Measurements from ENCODE around the gene UFC1.
A peak's percentile ranks its signal among the peaks of the same experiment; 100 is the strongest.
"Not testable (repeated sequence)": the region's sequence is repeated elsewhere in the genome, so short reads cannot be mapped to it uniquely, and the experiment has no call there.

UFC1 gene

GRCh38 chr1:161153682-161154337 lies at the start of gene UFC1:
Gene UFC1 (plus strand): TSS chr1:161153978. CDS start chr1:161153998, 20 bp downstream.
- peak; percentile 83 for DNase-seq

GRCh38 chr1:161106431-161106830 lies 47.3 kb upstream of the UFC1 start:
- DNase-seq = no peak

- DNase-seq = no peak
Measured at GRCh38 chr1:161111117-161111516, 42.7 kb upstream of the UFC1 start.

DNA sequence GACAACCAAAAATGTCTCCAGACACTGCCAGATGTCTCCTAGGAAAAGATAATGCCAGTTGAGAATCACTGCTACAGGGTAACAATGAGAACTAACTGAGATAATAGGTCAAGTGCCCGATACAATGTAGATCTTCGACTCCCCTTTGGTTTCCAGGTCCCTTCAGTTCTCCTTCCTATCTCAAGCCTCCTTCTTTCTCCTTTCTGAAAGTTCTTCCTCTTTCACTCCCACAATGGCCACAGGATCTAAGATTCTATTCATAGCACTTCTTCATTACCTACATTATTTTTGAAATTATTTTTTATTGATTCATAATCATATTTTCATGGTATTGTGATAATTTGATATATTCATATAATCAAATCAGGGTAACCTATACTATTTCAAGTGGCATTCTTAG lies 42.3 kb upstream of the UFC1 start:
- DNase-seq = no peak

- DNase-seq = no peak
Measured at GRCh38 chr1:161113915-161114314, 39.9 kb upstream of the UFC1 start.

GRCh38 chr1:161114556-161114955 lies 39.2 kb upstream of the UFC1 start:
- no peak for DNase-seq

DNA sequence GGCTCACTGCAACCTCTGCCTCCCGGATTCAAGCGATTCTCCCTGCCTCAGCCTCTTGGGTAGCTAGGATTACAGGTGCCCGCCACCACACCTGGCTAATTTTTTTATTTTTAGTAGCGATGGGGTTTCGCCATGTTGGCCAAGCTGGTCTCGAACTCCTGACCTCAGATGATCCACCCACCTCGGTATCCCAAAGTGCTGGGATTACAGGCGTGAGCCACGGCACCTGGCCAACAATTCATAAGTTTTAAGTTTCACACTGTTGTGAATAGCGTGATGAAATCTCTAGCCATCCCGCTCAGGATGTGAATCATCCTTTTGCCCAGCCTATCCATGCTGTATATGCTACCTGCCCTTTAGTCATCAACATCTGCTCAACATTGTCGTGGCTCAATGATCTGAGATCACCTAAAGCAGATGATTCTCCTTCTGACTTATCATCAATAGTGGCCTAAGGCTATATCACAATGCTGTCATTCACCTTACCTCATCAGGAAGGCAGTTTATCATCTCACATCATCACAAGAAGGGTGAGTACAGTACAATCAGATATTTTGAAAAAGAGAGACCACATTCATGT lies 38.6 kb upstream of the UFC1 start:
- peak; percentile 39 for DNase-seq

DNA sequence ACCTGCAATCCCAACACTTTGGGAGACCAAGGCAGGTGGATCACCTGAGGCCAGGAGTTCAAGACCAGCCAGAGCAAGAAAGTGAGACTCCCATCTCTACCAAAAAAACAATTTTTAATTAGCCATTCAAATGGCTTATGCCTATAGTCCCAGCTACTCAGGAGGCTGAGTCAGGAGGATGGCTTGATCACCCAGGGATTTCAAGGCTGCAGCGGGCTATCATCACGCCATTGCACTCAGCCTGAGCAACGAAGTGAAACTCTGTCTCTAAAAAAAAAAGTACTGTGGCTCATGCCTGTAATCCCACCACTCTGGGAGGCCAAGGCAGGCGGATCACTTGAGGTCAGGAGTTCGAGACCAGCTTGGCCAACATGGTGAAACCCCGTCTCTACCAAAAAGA lies 37.8 kb upstream of the UFC1 start:
- DNase-seq = not testable (repeated sequence)

DNA sequence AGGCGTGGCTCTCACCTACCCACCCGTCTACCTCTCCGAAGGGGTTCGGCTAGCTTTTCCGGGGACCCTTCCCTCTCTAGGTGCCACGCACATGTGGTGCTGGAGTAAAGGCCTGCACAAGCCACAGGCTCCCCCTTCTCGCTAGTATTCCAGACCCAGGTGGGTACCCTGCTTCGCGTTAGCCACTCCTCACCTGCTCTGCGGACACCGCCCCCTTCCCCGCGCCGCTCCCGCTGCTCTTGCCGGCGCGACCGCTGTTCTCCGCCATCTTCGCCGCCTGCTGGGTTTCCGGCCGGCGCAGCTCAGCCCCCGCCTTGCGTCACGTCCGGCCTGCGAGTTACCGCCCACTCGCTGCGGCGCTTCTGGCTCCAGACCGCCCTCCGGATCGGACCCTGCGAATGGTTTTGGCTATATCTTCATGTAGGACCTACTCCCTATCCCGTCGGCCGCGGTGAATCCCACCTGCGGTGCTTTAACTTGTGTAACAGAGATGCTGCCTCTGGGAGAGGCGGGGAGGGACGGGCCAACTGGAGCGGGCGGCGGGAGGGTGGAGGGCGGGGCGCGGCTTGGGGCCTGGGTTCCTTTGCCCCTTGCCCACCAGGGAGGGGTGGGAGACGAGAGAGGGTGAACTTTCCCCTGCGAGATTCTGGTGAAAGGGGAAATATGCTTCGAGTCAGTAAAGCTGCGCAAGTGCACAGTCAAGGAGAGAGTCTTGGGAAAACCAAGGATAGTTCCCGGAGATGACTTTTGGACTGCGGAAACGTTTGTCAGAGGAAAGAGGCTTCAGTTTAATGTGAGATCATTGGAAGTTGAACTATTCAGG lies 35.8 kb upstream of the UFC1 start, which contains the start of the genes NIT1 and PFDN2:
NIT1 (plus strand) TSS at position 347 of the 823 bp plus-strand sequence; CDS start at position 419, 72 bp downstream.
PFDN2 (minus strand) TSS at position 279 of the 823 bp plus-strand sequence; CDS start at position 268, 11 bp downstream.
- DNase-seq = peak; percentile 88

DNA sequence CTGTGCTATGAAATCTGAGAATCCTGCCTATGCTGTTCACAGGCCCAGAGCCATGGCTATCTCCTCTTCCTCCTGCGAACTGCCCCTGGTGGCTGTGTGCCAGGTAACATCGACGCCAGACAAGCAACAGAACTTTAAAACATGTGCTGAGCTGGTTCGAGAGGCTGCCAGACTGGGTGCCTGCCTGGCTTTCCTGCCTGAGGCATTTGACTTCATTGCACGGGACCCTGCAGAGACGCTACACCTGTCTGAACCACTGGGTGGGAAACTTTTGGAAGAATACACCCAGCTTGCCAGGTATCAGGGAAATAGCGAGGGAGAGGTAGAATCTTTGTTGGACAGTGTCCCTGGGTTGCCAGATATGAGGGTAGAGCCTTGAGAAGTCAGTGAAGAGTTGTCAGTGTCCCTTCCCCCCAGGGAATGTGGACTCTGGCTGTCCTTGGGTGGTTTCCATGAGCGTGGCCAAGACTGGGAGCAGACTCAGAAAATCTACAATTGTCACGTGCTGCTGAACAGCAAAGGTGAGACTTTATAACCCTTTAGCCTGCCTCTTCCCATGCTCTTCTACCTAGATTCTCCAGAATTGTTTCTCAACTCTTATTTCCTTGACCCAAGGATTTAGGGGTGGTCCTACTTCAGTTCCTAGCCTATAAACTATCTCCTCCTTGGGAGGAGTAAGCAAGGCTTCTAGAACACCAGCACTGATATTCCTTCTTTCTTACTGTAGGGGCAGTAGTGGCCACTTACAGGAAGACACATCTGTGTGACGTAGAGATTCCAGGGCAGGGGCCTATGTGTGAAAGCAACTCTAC lies 34.5 kb upstream of the UFC1 start:
- peak; percentile 78 for DNase-seq

DNA sequence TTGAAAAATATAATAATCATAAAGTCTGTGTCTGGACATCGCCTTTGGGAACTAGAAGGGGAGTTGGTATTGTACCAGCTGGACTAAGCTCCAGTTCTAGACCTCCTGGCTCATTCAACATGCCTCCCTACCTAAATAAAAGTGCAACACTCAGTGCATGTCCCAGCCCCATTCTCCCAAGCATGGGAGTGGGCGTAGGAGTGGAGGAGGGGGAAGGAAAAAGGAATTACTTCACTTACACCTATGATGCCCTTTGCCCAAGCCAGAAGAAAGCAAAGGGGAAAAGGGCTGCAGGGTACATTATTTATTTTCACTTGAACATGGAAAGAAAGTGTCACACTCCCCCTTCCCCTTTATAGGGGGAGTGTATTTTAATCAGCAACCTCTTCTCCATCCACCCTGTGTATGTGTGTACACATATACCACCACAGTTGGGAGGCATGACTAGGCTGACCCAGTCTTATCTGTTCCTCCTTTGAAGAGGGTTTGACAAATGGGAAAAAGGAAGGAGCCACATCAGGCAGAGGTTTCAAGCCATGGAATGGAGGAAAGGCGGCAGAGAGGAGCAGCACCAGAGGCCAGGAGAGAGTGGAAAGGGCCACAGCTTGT lies 32.6 kb upstream of the UFC1 start:
- no peak for DNase-seq

DNA sequence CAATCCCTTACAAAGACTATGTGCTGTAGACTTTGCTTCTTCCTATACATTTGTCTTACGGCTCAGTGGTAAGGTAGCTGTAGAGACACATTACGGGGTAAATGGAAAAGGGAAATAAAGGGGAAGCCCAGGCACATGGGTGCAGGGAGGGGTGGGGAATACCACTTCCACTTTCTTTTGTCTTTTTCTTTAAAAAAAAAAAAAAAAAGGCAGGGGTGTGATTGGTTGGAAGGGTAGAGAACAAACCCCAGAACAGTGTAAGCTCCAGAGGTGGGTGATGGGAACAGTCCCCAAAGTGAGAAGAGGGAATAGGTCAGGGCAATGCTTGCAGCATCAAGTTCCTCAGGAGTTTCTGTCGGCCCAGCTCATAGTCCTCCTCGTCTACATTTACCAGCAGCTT lies 31.9 kb upstream of the UFC1 start:
- no peak for DNase-seq

DNA sequence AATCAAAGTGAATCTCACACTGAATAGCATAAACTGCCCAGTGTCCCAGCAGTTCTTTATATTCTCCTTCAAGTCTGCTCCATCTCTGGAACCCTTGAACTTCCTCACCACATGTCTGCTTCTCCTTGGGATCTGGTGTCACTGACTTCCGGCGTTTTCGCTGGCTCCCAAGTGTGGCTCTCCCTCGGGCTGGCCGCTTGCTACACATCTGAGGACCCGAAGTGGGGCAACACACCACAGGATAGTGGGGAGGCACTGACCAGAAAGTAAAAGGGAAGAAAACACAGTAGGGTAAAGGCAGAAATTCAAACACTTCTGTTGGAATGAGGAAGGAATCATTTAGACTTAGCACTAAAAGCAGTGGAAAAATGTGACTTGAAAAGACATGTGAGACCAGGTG lies 30.8 kb upstream of the UFC1 start:
- no peak for DNase-seq

DNA sequence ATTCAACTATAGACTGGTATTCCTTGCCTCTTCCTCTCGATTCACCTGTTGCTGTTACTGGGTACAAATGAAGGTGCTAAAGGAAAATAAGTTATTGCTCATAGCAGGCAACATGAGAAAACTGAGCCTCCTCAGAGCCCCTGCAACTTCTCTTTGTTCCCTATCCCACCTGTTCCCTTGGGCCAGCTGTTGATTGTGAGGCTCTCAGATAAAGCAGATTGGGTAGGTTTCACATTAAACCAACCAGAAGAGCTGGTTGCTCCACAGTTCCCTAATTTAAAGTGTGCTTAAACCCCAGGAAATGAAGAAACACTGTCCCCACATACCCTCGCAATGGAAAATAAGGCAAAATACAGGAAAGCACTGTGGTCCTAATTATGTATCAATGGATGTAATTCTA lies 26.1 kb upstream of the UFC1 start:
- DNase-seq = no peak

DNA sequence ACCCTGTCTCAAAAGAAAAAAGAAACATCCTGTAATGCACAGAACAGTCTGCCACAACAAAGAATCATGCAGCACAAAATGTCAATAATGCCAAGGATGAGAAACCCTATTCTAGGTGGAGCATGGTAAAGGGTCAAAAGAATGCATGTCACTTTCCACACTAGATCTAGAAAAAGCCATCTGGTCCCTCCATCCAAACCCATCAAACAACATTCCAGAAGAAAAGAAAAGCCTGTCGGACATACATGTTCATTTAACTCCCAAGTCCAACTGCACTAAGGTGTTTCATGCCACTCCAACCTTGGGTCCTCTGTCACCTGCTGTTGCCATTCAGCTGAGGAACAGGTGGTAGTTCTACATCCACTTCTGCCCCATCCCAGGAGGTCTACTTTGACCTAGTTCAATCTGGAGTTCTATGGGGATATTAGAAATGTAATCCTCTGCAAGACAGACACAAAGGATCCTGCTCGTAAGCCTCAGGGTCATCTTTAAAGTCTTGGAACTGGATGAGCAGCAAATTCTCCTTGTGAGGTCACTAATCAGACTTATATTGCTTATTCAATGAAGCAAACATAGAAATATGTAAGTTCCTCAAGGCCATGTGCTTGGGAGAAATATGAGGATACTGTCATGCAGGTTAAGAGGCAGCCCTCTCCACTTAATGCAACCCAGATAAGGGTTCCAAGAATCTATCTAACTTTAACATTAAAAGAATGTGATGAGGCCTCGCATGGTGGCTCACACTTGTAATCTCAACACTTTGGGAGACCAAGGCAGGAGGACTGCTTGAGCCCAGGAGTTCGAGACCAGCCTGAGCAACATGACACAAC lies 25.0 kb upstream of the UFC1 start:
- no peak for DNase-seq

DNA sequence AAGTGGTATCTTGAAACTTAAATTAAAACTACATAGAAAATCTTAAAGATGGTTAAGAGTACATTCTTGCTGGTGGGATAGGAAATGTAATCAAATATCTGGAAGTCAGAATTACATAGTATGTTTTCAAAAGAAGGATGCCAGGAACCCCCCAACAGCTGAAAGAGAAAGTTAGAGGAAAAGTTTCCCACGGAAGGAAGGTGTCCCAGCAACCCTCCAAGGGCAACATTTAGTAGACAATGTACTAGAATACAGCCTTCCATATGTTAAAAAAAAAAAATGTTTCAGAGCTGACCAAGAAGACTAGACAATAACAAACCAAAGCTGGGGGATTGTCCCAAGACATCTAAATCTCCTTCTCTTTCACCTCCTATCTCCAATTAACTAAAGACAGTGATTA lies 23.5 kb upstream of the UFC1 start:
- no peak for DNase-seq

DNA sequence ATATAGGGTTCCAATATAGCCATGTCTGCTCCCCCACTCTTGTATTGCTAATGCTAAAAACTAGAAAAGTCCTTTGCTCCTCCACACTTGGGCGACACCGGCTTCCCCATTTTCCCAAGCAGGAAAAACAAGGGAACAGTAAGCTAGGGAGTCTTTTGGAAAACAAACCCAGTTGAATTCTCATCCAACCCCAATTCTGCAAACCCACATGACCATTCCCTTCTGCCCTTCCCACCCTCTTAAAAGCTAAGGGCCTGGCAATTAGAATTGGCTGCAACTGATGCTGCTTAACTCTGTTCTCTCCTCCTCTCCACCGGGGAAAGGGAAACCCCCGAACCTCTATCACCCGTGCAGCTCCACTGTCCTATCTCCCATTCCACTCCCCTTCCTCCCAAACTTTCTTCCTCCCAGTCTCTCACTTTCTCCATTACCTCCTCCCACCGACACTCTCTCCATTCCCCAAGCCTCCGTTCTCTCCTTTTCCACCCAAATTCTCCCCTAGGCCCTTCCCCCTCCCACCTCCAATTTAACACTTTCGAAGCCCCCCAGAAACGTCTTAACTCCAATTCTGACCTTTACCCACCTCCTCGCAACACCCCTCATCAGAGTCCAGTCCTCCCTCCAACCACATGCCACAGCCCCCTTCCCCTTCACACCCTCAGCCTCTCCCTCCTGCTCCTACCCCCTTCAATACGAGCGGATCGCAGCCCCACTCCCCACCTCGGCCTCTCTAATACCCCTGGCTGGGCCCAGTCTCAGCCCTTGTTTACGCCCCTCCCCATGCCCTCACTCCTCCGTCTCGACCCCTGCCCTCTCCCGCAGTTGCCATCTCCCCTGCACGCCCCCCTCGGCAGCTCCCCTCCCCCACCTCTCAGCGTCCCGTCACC lies 22.0 kb upstream of the UFC1 start:
- no peak for DNase-seq

DNA sequence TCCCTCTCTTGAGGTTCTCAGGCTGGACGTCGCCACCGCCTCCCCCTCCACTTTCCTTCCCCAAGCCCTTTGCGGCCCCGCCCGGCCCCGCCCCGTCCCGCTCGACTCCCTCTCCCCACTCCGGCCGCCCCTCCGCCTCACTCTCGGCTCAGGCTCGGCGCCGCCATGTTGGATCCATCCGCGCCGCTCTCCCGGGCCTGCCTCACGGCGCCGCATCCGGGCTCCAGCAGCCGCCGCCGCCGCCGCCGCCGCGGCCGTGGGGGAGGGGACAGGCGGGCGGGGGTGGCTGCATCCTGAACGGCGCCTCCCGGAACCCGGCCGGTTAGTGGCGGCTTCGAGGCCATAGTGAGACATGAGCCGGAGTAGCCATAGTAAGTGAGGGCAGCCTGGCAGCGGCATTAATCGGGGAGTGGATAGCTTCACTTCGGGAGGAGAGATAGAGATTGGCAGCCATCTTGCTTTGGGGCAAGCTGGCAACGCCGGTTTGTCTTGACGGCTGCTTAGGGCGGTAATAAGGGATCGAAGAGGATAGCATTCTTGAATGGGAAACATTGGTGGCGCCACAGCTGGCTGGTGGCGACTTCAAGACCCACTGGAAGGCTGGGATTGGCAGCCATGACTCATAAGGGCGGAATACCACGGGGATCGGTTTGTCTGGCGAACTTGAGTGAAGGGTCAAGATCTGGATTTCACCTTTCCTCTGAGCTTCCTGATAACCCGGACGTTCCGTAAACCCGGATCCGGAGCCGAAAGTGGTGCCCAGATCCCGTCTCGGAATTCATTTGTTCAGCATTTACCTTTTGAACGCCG lies 21.2 kb upstream of the UFC1 start, which contains the start of gene DEDD:
DEDD (minus strand) TSS at position 258 of the 810 bp plus-strand sequence. CDS start 8,205 bp downstream, outside the sequence.
- peak; percentile 93 for DNase-seq

GRCh38 chr1:161133220-161133740 lies 20.5 kb upstream of the UFC1 start:
- no peak for DNase-seq
